ENCODE measurements around the gene TMEM145. TPM values are rescaled to one million over a fixed set of nuclear protein-coding genes. Genes with fewer than 3 reads are reported as not detected.
"Not testable (repeated sequence)": the region's sequence is repeated elsewhere in the genome, so short reads cannot be mapped to it uniquely, and the experiment has no call there.

The TMEM145 gene
- total RNA-seq, 2 experiments from 2014 or later: 1.8 TPM; not detected in 1

DNA sequence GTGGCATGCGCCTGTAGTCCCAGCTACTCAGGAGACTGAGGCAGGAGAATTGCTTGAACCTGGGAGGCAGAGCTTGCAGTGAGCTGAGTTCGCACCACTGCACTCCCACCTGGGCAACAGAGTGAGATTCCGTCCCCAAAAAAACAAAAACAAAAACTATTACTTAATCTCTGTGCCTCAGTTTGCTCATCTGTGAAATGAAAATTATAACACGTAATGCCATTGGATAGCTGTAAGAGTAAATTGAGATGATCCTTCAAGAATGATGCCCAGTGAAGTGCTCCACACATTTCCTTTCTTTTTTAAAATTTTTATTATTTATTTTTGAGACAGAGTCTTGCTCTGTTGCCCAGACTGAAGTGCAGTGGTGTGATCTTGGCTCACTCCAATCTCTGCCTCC is 26.8 kb downstream of the TMEM145 start:
- H3K9me2 ChIP-seq (ENCODE audit: insufficient read depth, low read length); H3K9me3 ChIP-seq (ENCODE audit: low read length); CTCF ChIA-PET (ENCODE audit: unreplicated experiment); H3K27ac ChIP-seq (ENCODE audit: low read depth, low read length, poor library complexity, severe bottlenecking); intact Hi-C loops (cut with micrococcal nuclease; ENCODE audit: unreplicated experiment); BruUV-seq (replicated peaks); DNase-seq (ENCODE audit: low spot score); H4K20me1 ChIP-seq (ENCODE audit: insufficient read depth, low read length); H3K79me2 ChIP-seq (ENCODE audit: insufficient read depth, low read depth, low read length); H2AFZ ChIP-seq (ENCODE audit: low read length); H3K4me3 ChIP-seq (ENCODE audit: low read depth, low read length, poor library complexity, severe bottlenecking); H3K4me2 ChIP-seq (ENCODE audit: low read length); H3K4me1 ChIP-seq (ENCODE audit: insufficient read depth, low read length, poor library complexity, severe bottlenecking): not testable (repeated sequence)
- H3K36me3 ChIP-seq (ENCODE audit: insufficient read depth, low read length): peaks cover 11% of the 10 kb centered on the region; the same call in 1 of the 2 replicates
- POLR2A ChIA-PET: interaction anchor here (0.6 kb wide), 1 partner anchor 45 kb away, joined by 3 read pairs; no protein-coding TSS in a partner anchor

DNA sequence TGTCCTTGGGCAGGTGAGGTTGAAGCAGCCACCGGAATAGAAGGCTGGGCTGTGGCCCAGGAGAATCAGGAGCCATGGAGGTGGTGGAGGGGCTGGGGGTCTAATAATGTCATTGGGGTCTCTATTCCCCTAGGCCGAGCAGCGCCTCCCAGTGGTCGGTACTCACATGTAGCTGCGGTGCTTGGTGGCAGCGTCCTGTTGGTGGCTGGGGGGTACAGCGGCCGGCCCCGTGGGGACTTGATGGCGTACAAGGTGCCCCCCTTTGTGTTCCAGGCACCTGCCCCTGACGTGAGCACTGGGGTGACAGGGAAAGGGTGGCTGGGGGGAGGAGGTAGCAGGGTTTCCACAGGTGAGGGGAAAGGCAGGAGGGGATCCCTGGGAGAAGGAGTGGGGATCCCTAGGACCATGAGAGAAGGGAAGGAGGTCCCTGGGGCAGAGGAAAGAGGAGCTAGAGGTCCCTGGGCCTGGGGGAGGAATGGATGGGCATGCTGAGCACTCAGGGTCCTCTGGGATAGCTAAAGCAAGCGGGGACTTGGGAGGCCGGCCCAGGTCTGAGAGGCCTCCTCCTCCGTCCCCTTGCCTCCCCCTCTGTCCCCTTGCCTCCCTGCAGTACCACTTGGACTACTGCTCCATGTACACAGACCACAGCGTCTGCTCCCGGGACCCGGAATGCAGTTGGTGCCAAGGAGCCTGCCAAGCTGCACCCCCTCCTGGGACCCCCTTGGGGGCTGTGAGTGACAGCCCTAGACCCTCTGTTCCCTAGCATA is 30.4 kb downstream of the TMEM145 start:
- Histone ChIP-seq H3K4me2 (ENCODE audit: low read length) (no peak overlapping the region), H3K9me3 (ENCODE audit: low read length) (no peaks in the 10 kb centered on the region), H2AFZ (ENCODE audit: low read length) (no peak overlapping the region), H3K4me1 (ENCODE audit: insufficient read depth, low read length, poor library complexity, severe bottlenecking) (no peaks in the 10 kb centered on the region), H3K36me3 (ENCODE audit: insufficient read depth, low read length) (peaks cover 6% of the 10 kb centered on the region; the same call in 1 of the 2 replicates), H3K27ac (ENCODE audit: low read depth, low read length, poor library complexity, severe bottlenecking) (no peak overlapping the region), H4K20me1 (ENCODE audit: insufficient read depth, low read length) (no peaks in the 10 kb centered on the region), H3K4me3 (ENCODE audit: low read depth, low read length, poor library complexity, severe bottlenecking) (no peak overlapping the region), H3K9me2 (ENCODE audit: insufficient read depth, low read length) (no peaks in the 10 kb centered on the region), H3K79me2 (ENCODE audit: insufficient read depth, low read depth, low read length) (no peaks in the 10 kb centered on the region)
- ChIA-PET CTCF (ENCODE audit: unreplicated experiment) (no interaction called here), POLR2A (no interaction called here)
- BruUV-seq (replicated peaks): no TSS peak
- intact Hi-C loops (cut with micrococcal nuclease; ENCODE audit: unreplicated experiment): no loop called here
- no peak for DNase-seq (ENCODE audit: low spot score)
- no peak for TF ChIP-seq EZH2phosphoT487 (IDR thresholded peaks at IDR 0.05; ENCODE audit: borderline replicate concordance, low read depth, low read length)
- TF ChIP-seq, protein P1, sequence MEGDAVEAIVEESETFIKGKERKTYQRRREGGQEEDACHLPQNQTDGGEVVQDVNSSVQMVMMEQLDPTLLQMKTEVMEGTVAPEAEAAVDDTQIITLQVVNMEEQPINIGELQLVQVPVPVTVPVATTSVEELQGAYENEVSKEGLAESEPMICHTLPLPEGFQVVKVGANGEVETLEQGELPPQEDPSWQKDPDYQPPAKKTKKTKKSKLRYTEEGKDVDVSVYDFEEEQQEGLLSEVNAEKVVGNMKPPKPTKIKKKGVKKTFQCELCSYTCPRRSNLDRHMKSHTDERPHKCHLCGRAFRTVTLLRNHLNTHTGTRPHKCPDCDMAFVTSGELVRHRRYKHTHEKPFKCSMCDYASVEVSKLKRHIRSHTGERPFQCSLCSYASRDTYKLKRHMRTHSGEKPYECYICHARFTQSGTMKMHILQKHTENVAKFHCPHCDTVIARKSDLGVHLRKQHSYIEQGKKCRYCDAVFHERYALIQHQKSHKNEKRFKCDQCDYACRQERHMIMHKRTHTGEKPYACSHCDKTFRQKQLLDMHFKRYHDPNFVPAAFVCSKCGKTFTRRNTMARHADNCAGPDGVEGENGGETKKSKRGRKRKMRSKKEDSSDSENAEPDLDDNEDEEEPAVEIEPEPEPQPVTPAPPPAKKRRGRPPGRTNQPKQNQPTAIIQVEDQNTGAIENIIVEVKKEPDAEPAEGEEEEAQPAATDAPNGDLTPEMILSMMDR (conservative IDR thresholded peaks at IDR 0.05; ENCODE audit: low read length): peak; percentile 68

DNA sequence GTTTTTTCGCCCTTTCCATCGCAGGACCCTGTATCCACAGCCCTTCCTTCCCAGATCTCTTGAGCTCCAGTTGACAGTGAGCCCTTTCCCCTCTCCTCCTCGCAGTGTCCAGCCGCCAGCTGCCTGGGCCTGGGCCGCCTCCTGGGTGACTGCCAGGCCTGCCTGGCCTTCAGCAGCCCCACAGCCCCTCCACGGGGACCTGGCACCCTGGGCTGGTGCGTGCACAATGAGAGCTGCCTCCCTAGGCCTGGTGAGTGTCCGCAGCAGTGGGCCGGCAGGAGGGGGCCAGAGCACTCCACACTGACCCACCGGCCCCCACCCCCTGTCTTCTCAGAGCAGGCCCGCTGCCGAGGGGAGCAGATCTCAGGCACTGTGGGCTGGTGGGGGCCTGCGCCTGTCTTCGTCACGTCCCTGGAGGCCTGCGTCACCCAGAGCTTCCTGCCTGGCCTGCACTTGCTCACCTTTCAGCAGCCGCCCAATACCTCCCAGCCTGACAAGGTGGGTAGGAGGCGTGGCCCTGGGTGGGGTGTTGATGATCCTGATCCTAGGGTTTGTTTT is 31.3 kb downstream of the TMEM145 start:
- Histone ChIP-seq H3K4me2 (ENCODE audit: low read length) (no peak overlapping the region), H3K4me1 (ENCODE audit: insufficient read depth, low read length, poor library complexity, severe bottlenecking) (no peaks in the 10 kb centered on the region), H3K4me3 (ENCODE audit: low read depth, low read length, poor library complexity, severe bottlenecking) (no peak overlapping the region), H3K9me2 (ENCODE audit: insufficient read depth, low read length) (no peaks in the 10 kb centered on the region), H4K20me1 (ENCODE audit: insufficient read depth, low read length) (no peaks in the 10 kb centered on the region), H3K36me3 (ENCODE audit: insufficient read depth, low read length) (peaks cover 6% of the 10 kb centered on the region; the same call in 1 of the 2 replicates), H3K79me2 (ENCODE audit: insufficient read depth, low read depth, low read length) (no peaks in the 10 kb centered on the region), H2AFZ (ENCODE audit: low read length) (no peak overlapping the region), H3K27ac (ENCODE audit: low read depth, low read length, poor library complexity, severe bottlenecking) (no peak overlapping the region), H3K9me3 (ENCODE audit: low read length) (no peaks in the 10 kb centered on the region)
- intact Hi-C loops (cut with micrococcal nuclease; ENCODE audit: unreplicated experiment): no loop called here
- no peak for DNase-seq (ENCODE audit: low spot score)
- ChIA-PET CTCF (ENCODE audit: unreplicated experiment) (no interaction called here), POLR2A (no interaction called here)
- no TSS peak for BruUV-seq (replicated peaks)
- TF ChIP-seq EZH2phosphoT487 (IDR thresholded peaks at IDR 0.05; ENCODE audit: borderline replicate concordance, low read depth, low read length): no peak
- TF ChIP-seq, protein P1 (conservative IDR thresholded peaks at IDR 0.05; ENCODE audit: low read length): no peak

All from OCI-LY7 (cell line).